ENCODE results near the gene BANF2.

The BANF2 gene

DNA sequence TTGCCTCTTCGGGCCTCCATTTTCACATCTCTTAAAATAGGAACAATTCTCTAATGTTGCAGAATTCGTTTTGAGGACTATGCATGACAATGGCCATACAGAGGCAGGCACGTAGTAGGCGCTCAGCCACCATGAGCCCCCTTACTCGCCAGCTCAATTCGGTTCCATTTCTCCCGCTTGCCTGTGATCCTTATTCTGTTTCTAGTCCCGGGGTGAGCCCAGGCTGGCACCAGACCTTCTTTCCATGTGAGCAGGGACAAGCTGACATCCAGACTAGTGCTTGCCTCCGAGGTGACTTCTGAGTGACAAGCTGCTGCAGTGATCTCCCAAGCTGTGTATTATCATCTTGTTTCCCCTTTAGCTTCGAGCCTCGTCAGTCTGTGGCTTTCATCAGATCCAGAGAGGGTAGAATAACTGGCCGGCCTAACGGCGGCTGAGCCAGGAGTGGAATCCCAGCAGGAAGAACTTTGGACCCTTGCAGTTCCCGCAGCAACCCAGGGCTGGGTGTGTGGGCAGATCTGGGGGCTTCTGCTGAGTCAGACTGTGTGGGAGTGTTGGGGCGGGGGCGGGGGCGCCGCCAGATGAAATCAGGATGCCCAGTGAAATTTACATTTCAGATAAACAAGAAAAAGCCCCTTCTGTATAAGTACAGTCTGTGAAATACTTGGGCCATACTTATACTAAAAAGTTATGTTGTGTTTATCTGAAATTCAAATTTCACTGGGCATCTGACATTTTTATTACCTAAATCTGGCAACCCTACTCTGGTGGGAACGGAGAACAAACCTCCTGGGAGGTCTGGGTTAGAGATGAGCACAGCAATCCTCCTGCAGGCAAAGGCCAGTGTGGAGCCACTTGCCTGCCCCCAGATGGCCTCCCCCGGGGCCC is 10.9 kb downstream of the BANF2 start:
- peak; percentile 57 for DNase-seq

DNA sequence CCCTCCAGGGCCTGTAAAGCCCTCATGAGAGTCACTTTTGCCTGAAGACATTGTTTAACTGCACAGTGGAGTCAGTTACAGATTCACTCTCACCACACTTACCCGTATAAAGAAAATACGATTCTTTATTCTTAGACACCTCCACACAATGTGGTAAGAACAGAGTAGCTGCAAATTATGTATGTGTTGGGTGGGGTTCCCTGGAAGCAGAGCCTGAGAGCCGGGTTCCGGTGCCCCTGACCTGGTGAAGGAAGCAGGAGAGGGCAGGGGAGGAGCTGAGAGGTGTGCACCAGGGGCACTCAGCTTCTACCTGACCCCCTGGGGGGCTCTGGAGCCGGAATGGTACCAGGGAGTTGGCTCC is 11.5 kb downstream of the BANF2 start:
- DNase-seq, result no peak

DNA sequence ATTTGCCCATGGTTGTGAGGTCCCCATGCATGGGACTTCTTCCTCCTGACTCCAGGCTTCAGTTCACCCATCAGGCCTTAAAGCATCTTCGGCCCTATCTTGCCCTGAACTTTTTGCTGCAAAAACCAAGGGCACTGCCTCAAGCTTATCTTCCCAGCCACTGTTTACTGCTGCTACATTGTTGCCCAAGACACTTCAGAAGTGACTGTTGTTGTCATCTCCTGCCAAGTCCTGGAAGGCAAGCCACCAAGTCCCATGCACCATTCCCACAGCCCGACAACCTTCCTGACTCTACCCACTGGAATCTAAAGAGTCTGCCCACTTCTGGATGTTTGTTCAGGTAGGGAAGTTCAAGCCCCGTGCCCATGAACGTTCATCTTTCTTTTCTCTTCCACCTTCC is 12.4 kb downstream of the BANF2 start:
- DNase-seq, result no peak

DNA sequence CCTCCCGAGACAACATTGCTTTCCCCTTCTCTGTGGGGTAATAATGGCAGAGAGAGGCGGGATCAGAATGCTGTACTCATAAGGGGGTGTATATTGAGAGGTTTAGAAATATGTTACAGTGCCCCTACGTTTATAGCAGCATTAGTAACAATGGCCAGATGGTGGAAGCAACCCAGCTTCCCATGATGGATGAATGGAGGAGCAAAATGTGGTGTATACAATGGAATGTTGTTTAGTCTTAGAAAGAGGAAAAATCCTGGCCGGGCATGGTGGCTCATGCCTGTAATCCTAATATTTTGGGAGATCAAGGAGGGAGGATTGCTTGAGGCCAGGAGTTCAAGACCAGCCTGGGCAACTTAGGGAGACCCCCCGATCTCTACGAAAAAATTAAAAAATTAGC is 12.9 kb downstream of the BANF2 start:
- DNase-seq, result no peak

DNA sequence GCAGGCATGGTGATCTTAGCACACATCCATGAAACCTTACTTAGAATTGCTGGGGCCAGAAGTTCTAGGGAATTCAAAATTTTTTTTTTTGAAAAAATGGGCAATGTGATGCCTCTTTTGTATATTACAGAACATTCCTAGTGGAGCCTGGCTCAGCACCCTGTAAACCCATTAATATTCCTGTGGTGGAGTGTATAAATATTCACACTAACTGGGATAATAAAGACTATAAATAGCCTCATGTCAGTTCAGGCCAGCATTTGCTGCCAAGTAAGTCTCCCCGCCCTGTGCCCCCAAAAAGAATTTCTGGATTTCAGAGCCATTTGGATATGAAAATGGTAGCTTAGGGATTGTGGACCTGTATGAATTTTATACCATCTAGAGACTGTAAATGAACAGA is 14.8 kb downstream of the BANF2 start:
- DNase-seq, result no peak

DNA sequence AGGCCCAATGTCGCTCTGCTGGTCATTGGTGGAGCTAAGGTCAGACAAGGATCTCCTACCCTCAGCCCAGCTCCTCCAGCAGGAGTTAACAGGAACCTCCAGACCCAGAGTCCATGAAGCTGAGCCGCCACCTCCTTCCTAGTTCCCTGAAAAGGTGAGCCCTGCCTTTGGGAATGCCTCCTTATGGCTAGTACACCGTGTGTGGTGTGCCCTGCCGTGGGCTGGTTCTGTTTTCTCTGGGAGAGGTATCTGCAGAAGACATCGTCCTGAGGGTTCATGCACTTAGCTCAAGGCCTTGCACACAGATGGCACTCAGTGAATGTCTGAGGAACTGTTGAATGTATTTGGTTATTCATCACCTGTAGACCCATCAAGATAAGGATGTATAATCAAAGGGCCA is 15.3 kb downstream of the BANF2 start:
- DNase-seq, result no peak

DNA sequence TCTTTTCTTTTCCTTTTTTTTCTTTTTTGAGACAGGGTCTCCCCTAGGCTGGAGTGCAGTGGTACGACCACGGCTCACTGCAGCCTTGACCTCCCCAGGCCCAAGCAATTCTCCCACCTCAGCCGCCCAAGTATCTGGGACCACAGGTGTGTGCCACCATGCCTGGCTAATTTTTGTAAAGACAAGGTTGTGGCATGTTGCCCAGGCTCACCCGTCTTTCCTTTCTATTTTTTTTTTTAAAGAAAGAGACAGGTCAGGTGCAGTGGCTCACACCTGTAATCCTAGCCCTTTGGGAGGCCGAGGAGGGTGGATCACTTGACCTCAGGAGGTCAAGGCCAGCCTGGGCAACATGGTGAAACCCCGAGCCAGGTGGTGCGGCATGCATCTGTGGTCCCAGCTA is 16.6 kb downstream of the BANF2 start:
- DNase-seq, result no peak

DNA sequence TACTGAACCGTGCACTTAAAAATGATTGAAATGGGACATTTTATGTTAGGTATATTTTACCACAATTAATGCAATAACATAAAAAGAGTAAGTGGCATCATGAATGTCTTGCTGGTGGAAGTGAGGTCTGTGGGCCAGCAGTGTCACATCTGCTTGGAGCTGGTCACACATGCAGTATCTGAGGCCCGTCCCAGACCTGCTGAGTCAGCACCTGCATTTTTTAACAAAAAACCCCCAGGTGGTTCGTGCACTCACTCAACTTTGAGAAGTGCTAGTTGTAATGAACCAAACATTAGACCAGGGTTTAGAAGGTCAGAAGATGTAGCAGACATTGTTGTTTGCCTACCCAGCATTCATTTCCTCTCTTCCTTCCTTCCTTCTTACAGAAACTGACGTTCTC is 21.0 kb downstream of the BANF2 start:
- no peak for DNase-seq

DNA sequence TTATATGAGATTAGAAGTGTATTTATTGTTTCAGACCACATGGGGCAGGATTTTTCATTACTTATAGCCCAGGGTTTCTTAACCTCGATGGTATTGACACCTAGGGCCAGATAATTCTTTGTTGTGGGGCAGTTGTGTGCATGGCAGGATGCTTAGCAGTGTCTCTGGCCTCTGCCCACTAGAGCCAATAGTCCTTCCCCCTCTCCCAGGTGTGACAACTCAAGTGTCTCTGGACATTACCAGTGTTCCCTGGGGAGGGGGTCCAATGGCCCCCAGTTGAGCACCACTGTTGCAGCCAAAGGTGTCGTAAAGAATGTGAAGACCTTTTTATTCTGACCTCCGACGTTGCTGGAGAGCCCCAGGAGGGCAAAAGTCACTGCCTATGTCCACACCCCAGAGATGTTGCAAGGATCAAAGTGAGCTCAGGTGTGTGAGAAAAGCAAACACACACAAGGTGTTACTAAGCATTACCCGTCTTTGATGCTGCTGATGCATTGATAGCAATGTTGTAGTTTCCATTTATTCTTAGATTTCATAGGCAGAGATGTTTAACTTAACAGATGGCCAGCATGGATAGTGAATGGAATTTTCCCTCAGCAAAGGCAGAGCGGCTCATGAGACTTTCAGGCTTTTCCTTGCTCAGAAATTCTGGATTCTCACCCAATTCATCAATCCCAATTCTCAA is 22.2 kb downstream of the BANF2 start:
- DNase-seq, result no peak

DNA sequence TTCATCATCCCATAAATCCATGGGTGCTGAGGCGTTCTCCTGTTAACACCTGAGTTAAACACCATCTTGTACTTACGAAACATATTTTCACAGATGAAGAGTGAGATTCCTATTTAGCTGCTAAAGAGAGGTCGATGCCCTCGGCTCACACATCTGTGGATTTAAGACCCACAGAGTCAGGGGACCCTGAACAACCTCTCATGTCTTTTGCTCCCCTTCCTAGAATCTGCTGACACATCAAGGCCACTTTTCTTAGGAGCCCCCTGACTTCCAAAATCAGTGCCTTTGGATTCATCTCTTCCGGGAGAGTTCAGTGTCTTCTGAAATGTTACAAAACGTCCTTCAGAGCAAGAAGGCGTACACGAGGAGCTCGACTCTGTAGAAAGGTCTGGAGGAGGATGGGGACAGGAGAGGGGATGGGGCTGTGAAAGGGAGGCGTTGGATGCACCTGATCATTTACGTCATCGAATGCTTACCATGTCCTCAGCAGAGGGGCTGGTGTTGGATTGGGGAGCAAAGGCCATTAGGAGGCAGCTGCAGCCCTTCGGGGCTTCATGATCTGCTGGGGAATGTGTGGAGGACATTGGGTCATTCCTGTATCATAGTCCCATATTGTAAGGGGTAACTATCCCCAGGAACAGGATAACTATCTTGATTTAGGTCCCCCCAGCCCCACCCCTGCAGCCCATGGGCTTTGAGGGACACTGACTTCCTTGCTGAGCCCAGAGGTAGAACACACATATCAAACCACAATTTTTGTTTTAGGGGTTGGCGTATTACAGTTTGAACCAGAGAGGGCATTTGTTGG is 22.9 kb downstream of the BANF2 start:
- no peak for DNase-seq

DNA sequence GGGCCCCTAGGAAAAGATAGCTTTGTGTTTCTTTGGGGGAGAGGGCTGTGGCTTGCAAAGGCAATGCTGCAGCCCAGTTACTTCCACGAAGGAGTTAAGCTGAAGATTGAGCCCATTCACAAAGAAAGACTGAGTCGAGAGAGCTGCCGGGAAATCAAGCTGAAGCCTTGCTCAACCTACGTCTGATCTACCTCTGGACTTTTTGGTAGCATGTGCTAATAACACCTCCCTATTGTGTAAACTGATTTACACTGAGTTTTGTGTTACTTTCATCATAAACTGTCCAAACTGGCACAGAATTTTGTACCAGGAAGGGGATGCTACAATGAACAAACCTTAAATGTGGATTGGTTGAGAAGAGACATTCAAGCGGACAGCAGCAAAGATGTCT is 23.5 kb downstream of the BANF2 start:
- no peak for DNase-seq

DNA sequence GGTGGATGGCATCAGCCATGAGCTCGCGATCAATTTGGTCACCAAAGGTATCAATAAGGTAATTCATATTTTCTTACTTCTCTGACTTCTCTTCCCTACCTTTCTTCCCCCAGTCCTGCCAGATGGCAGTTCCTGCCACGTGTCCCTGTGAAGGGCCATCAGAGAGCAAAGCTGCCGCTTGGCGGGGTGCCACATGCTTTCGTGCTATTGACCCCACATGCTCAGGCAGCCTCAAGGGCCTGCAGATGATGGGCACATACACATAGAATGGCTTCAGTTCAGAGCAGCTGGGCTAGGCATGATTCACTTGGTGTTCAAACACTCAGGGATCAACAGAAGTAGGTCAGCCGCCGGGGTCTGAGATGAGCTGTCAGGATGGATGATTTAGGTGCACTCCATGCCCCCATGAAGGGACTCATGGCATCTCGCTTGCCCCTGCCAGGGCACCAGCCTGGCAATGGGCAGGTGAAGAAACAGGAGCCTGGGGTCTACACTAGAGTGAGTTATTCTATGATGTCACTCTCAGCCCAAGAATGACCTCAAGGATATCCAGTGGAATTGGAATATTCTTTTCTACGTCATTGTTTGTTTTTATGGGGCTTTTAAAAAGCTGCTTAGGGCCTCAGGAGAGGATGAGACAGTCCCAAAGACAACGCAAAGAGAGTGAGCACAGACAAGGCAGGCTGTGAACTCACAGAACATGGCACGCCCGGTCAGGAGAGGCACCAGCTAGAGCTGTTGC is 25.5 kb downstream of the BANF2 start:
- DNase-seq, result no peak

DNA sequence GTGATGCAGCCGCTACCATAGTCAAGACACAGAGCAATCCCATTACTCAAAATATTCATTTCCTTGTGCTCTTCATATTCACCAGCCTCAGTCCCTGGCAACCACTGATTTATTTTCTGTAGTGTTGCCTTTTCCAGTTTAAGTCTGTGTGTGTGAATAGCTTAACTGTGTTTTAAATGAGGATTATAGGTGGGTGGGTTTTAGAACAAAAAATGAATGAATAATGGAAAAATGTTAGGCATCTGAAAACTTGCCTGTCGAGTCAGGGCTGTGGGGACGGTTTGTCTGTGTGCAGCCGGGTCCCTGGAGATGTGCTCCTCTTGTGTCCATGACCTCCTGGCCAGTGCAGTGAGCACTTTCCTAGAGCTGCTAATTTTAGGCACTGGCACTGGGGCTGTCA is 27.1 kb downstream of the BANF2 start:
- no peak for DNase-seq

DNA sequence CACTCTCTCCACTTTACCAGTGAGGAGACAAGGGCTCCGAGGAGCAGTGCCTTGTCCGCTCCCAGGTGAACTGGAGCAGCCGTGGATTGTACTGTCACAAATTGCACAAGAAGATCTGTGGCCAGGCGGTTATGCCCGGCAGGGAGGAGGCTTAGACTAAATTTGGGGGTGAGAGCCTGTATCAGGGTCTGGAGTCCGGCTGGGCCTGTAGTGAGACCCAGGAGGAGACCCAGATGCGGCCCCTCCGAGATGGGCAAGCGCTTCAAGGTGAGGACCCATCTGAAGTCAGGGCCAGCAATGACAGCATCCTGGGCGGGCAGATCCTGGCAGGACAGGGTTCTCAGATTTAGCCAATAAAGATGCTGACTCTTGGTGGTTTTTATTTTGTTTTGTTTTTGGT is 27.6 kb downstream of the BANF2 start:
- DNase-seq, result no peak

DNA sequence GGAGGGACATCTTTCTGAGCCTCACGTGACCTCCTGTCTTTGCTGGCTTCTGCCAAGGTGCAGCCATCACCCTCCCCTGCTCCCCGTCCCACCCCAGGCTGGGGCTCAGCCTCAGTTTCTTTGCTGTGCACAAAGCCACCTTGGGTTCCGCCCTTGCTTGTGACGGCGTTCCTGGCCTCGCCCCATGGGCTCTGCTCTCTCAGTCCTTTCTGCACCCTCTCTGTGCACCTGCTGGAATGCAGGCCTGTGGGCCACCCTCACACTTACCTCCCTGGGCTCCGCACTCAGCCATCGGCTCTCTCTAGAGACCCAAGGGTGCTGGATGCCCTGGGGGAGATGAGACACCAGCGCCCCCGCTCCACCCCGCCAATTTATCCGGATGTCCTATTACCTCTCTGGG is 28.3 kb downstream of the BANF2 start:
- no peak for DNase-seq

DNA sequence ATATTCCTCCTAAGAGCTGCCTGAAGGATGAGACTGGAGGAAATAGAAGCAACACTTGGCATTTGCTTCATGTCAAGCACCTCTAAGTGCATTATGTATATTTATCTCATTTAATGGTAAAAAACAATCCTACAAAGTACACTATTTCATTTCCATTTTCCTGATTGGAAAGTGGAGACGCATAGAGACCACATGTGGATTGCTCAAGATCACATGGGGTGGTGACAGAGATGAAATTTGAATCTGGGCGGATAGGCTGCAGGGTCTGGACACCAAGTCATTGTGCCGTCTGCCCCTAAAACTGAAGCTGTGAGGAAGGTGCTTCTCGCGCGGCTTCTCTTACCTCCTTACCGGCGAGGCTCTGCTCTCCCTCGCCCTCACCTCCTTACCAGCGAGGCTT is 30.3 kb downstream of the BANF2 start:
- DNase-seq, result no peak

DNA sequence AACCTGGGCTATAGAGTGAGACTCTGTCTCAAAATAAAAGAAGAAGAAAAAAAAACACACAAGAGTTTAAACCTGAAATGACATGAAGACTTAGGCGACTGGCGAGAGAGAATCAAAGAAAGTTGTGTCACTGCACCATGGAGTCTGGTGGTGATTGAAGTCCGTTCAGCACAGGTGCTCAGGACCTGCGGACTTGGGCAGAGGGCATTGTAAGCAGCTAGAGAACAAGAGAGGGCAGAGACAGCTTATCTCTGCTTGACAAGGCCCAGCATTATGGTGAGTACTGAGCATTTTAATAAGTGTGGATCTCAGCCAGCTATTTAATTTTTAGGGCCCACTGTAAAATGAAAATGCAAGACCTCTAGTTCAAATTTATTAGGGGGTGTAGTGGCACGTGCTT is 31.5 kb downstream of the BANF2 start:
- DNase-seq, result no peak

DNA sequence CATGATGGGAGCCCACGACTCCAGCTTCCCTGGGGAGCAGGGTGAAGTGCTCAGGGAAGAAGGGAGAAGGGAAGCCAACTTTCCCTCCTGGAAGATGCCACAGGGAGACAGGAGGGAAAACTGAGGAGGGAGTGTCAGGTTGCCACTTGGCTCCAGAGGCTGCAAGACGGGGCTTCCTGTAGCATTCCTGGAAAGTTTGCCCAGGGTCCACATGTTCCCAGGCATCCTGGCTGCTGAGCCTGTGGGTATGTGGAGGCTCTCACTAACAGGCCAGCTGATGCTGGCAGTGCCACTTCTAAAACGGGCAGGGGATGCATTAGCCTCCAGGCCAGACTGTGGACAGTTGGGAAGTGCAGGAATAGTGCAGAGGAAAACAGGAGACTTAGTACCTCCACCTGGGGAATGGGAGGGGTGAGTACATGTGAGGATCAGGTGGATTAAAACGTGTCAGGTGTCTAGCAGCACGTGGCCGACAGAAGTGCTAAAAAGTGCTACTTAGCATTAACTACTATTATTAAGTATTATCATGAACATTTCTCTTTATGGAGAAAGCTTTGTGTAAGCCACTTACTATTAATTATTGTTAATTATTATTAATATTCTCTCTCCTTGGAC is 33.2 kb downstream of the BANF2 start:
- no peak for DNase-seq

DNA sequence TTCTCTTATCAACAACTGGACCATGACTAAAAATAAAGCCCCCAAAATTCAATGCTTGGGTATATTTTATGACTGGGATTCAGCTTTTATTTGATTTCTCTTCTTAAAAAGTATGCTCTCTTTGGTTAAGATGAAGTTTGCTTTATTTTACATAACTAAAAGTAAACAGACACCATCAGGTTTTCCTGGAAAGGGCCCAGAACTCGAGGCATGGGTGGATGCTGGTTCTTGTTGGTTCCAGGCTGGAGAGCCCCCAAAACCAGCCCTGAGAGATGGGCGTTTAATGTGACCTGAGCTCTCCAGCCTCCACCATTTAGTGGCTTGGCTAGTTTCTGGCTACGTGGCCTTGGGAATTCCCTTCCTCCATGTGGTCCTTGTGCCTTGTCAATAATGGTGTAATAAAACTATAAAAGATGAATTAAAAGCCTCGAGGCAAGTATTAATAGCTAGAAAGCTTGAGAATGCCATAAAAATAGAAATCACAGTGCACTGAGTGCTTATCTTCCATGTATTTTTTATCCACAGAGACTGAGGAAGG is 34.1 kb downstream of the BANF2 start:
- DNase-seq, result no peak

DNA sequence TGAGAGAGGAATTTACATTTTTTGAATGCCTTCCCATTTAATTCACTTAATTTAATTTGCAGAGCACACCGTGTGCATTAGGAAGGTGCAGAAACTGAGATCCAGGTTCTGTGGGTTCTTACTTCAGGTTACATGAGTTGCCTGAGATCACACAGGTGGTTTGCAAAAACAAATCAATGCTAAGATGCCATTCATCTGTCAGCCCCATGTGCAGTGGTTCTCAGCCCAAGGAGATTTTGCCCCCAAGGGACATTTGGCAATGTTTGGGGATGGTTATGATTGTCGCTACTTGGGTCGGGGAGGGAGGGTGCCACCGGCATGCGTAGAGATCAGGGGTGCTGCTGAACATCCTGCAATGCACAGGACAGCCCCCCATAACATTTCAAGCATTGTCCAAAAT is 34.6 kb downstream of the BANF2 start:
- no peak for DNase-seq

DNA sequence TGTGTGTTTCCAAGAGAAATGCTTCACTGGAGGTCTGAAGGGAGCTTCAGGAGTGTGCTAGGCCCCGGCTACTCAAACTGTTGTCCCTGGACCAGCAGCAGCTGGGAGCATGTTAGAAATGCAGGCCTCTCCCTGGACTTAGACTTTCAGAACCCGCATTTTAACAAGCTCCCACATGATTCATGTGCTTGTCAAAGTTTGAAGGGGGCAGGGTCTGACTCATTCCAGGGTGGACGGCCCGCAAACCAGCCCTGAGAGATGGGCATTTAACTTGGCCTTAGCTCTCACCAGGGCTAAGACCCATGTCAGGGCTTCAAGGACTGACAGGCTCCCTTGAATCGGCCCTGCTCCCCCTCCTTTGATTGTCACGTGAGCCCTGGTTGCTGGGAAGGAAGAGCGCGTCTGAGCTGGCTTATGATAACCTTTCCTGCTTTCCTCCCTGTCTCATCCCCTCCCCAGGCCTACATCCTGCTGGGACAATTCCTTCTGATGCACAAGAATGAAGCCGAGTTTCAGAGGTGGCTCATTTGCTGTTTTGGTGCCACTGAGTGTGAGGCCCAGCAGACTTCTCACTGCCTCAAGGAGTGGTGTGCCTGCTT is 35.5 kb downstream of the BANF2 start:
- DNase-seq, result peak; percentile 37

Data from right kidney (tissue), 1 donor.